OCI-LY7 (cell line): ENCODE data around the gene ACSS1. TPM values are rescaled to one million over a fixed set of nuclear protein-coding genes. Genes with fewer than 3 reads are reported as not detected.

Experiments used
- BruUV-seq: library from RNA; stranded (reverse); fragments of 400-500 nt; replicated peaks from 2 replicates; lab custom pipeline; 2021; lab: Mats Ljungman, UMichigan
- CTCF ChIA-PET: fragments of 300-600 bp; sonication (Branson Sonifier 250); formaldehyde crosslinking; loops from one replicate; lab custom pipeline; 2022; ENCODE audit warnings: antibody characterized with exemption; ENCODE audit not compliant: unreplicated experiment; lab: Charles Lee
- POLR2A ChIA-PET: fragments of 300-600 bp; sonication (Branson Sonifier 250); formaldehyde crosslinking; loops from one replicate; lab custom pipeline; 2022; ENCODE audit warnings: antibody characterized with exemption; lab: Charles Lee
- DNase-seq: peaks from one replicate; pipeline ENCODE4 v3.0.0-alpha.2; 2015; ENCODE audit warnings: low spot score
- H2AFZ ChIP-seq: fragments of 200-600 bp; sonication (generic), shearing (Covaris generic); 2 replicates; pipeline ENCODE4 v1.6.1; 2014; ENCODE audit warnings: mild to moderate bottlenecking, antibody characterized with exemption, low read length, moderate library complexity
- H3K27ac ChIP-seq: fragments of 200-600 bp; sonication (generic); 2 replicates; pipeline ENCODE4 v1.5.1; 2014; ENCODE audit warnings: mixed run types, low read depth, mild to moderate bottlenecking, moderate library complexity, low read length, inconsistent platforms; ENCODE audit not compliant: poor library complexity, severe bottlenecking
- H3K36me3 ChIP-seq: fragments of 200-600 bp; sonication (generic); 2 replicates; pipeline ENCODE4 v1.6.1; 2014; ENCODE audit warnings: mild to moderate bottlenecking, antibody characterized with exemption, low read length, moderate library complexity, mixed read lengths; ENCODE audit not compliant: insufficient read depth
- H3K4me1 ChIP-seq: fragments of 200-600 bp; sonication (generic); 2 replicates; pipeline ENCODE4 v1.5.1; 2014; ENCODE audit warnings: mild to moderate bottlenecking, low read length; ENCODE audit not compliant: insufficient read depth, poor library complexity, severe bottlenecking
- H3K4me2 ChIP-seq: fragments of 200-600 bp; sonication (generic); 2 replicates; pipeline ENCODE4 v1.6.1; 2014; ENCODE audit warnings: mild to moderate bottlenecking, low read length
- H3K4me3 ChIP-seq: fragments of 200-600 bp; sonication (generic); 2 replicates; pipeline ENCODE4 v1.5.1; 2014; ENCODE audit warnings: mild to moderate bottlenecking, low read depth, low read length; ENCODE audit not compliant: poor library complexity, severe bottlenecking
- H3K79me2 ChIP-seq: fragments of 200-600 bp; sonication (generic); 2 replicates; pipeline ENCODE4 v1.6.1; 2016; ENCODE audit warnings: low read depth, mild to moderate bottlenecking, low read length, moderate library complexity, mixed read lengths; ENCODE audit not compliant: insufficient read depth
- H3K9me2 ChIP-seq: fragments of 200-600 bp; sonication (generic); 2 replicates; pipeline ENCODE4 v1.6.1; 2016; ENCODE audit warnings: mild to moderate bottlenecking, low read length, mixed read lengths; ENCODE audit not compliant: insufficient read depth
- H3K9me3 ChIP-seq: fragments of 200-600 bp; sonication (generic); 2 replicates; pipeline ENCODE4 v1.6.1; 2014; ENCODE audit warnings: mild to moderate bottlenecking, mixed run types, low read length, mixed read lengths
- H4K20me1 ChIP-seq: fragments of 200-600 bp; sonication (generic); 2 replicates; pipeline ENCODE4 v1.6.1; 2014; ENCODE audit warnings: mild to moderate bottlenecking, antibody characterized with exemption, low read length, moderate library complexity, mixed read lengths; ENCODE audit not compliant: insufficient read depth
- CTCF ChIP-seq: fragments of 200-600 bp; sonication (generic); conservative IDR thresholded peaks from 2 replicates; pipeline ENCODE4 v1.5.1; 2014; ENCODE audit warnings: mild to moderate bottlenecking, antibody characterized with exemption, low read length, moderate library complexity, mixed read lengths
- EZH2phosphoT487 ChIP-seq: fragments of 200-600 bp; sonication (generic); IDR thresholded peaks from 2 replicates; pipeline ENCODE4 v1.6.1; 2018; ENCODE audit warnings: low read depth, borderline replicate concordance, mild to moderate bottlenecking, mixed run types, antibody characterized with exemption, low read length, moderate library complexity, mixed read lengths
- intact Hi-C: fragments of 100-400 bp; cut with micrococcal nuclease; formaldehyde crosslinking; loops from one replicate; pipeline ENCODE4 v1.10.0; 2022; ENCODE audit not compliant: unreplicated experiment
- total RNA-seq, 2 experiments: library from RNA; depleted of rRNA in 1 of 2; stranded (reverse); fragments of >200 nt in 1 of 2; shearing (Covaris generic) in 1 of 2; gene quantifications; 2 replicates each; pipeline ENCODE4 v1.2.3, GENCODE V29; 2014 to 2022

ACSS1 gene
- total RNA-seq, 2 experiments from 2014 or later, result 0.35 to 0.40 TPM

- peak overlapping the region; percentile 61 for H3K4me2 ChIP-seq
- no peaks in the 10 kb centered on the region for H3K36me3 ChIP-seq
- no peak for DNase-seq
- POLR2A ChIA-PET, result no interaction called here
- no peaks in the 10 kb centered on the region for H3K79me2 ChIP-seq
- H3K27ac ChIP-seq, result peak overlapping the region; percentile 16
- no peaks in the 10 kb centered on the region for H4K20me1 ChIP-seq
- H3K9me3 ChIP-seq, result no peaks in the 10 kb centered on the region
- peak overlapping the region; percentile 63 for H2AFZ ChIP-seq
- intact Hi-C loops, result no loop called here
- no TSS peak for BruUV-seq
- H3K4me3 ChIP-seq, result no peak overlapping the region
- TF ChIP-seq CTCF (no peak), EZH2phosphoT487 (no peak)
- no peaks in the 10 kb centered on the region for H3K9me2 ChIP-seq
- peaks cover 20% of the 10 kb centered on the region for H3K4me1 ChIP-seq
- CTCF ChIA-PET, result interaction anchor here (0.9 kb wide), 1 partner anchor 19 kb away, joined by 3 read pairs; no protein-coding TSS in a partner anchor
Measured at GRCh38 chr20:25043499-25044260, 14.3 kb downstream of the ACSS1 start.

GRCh38 chr20:25042531-25043498 is 15.1 kb downstream of the ACSS1 start:
- Histone ChIP-seq H2AFZ (peak overlapping the region; percentile 63), H3K79me2 (no peaks in the 10 kb centered on the region), H3K4me1 (peaks cover 21% of the 10 kb centered on the region), H3K9me2 (no peaks in the 10 kb centered on the region), H4K20me1 (no peaks in the 10 kb centered on the region), H3K36me3 (no peaks in the 10 kb centered on the region), H3K9me3 (no peaks in the 10 kb centered on the region), H3K27ac (peak overlapping the region; percentile 16), H3K4me2 (peak overlapping the region; percentile 61), H3K4me3 (peak overlapping the region; percentile 3)
- no peak for TF ChIP-seq EZH2phosphoT487
- TF ChIP-seq CTCF, result no peak
- POLR2A ChIA-PET, result no interaction called here
- peak; percentile 82 for DNase-seq
- intact Hi-C loops, result no loop called here
- CTCF ChIA-PET, result no interaction called here
- BruUV-seq, result no TSS peak
